ENCODE measurements around the gene PDE1A.

DNA sequence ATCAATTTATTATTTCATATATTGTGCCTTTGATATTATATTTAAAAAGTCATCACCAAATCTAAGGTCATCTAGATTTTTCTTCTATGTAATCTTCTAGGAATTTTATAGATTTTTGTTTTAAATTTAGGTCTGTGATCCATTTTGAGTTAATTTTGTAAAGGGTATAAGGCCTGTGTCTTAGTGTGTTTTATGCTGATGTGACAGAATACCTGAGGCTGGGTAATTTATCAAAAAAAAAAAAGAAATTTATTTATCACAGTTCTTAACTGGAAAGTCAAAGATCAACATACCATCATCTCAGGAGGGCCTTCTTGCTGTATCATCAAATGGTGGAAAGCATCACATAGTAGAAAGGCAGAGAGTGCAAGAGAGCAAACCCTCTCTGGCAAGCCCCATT is 216.2 kb downstream of the PDE1A start:
- TF ChIP-seq, protein P1, sequence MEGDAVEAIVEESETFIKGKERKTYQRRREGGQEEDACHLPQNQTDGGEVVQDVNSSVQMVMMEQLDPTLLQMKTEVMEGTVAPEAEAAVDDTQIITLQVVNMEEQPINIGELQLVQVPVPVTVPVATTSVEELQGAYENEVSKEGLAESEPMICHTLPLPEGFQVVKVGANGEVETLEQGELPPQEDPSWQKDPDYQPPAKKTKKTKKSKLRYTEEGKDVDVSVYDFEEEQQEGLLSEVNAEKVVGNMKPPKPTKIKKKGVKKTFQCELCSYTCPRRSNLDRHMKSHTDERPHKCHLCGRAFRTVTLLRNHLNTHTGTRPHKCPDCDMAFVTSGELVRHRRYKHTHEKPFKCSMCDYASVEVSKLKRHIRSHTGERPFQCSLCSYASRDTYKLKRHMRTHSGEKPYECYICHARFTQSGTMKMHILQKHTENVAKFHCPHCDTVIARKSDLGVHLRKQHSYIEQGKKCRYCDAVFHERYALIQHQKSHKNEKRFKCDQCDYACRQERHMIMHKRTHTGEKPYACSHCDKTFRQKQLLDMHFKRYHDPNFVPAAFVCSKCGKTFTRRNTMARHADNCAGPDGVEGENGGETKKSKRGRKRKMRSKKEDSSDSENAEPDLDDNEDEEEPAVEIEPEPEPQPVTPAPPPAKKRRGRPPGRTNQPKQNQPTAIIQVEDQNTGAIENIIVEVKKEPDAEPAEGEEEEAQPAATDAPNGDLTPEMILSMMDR (IDR thresholded peaks at IDR 0.05 in 4 of 5, conservative IDR thresholded peaks at IDR 0.05 in 1 of 5), result no peak
- no peak for TF ChIP-seq POLR2A (IDR thresholded peaks at IDR 0.05)
